DMS153 treated with DMSO at 0.1 percent for 48 hours (cell line): ENCODE results near the gene HPX.

Source experiments
- DNase-seq: peaks from one replicate; lab custom pipeline; 2025; ENCODE audit not compliant: unreplicated experiment; lab: John Stamatoyannopoulos, UW

Gene HPX, protein sequence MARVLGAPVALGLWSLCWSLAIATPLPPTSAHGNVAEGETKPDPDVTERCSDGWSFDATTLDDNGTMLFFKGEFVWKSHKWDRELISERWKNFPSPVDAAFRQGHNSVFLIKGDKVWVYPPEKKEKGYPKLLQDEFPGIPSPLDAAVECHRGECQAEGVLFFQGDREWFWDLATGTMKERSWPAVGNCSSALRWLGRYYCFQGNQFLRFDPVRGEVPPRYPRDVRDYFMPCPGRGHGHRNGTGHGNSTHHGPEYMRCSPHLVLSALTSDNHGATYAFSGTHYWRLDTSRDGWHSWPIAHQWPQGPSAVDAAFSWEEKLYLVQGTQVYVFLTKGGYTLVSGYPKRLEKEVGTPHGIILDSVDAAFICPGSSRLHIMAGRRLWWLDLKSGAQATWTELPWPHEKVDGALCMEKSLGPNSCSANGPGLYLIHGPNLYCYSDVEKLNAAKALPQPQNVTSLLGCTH

DNA sequence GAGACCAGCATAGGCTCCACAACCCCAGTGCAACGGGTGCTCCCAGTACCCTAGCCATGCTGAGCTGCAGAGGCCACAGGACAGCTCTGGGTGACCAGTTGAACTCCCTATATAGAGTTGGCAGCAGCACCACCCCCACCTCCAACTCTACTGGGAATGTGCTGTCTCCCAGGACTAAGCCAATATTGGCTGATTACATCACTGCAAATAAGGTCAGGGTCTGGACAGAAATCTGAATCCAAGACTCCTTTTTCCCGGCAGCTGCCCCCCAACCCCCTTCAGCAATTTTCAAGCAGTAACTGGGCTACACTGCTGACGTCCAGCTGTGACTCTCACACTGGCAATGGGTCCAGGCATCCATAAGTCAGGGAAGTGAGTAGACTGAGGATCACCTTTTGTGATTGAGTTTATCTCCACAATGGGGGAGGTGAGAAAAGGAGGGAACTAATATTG lies at the start of gene HPX:
HPX (minus strand) TSS at position 82 of the 453 bp plus-strand sequence; CDS start at position 58, 24 bp downstream.
- DNase-seq, result no peak

DNA sequence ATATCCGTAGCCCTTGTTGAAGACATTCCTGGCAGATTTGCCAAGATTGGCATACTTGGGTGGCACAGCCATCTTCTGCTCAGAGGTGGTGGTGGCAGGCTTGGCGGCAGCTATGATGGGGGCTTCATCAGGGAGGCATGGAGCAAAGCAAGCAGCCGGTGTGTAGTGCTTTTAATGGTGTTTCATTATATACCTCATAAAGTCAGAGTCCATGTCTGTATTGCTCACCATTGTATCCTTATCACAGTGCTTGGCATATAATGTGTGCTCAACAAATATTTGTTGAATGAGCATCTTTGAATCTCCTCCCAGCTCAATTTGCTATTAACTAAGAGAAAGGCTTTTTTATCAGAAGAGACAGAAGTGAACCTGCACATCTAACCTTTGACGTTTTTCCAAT lies 48.5 kb upstream of the HPX start:
- no peak for DNase-seq

- DNase-seq, result no peak
Measured at GRCh38 chr11:6488821-6489220, 48.0 kb upstream of the HPX start.

DNA sequence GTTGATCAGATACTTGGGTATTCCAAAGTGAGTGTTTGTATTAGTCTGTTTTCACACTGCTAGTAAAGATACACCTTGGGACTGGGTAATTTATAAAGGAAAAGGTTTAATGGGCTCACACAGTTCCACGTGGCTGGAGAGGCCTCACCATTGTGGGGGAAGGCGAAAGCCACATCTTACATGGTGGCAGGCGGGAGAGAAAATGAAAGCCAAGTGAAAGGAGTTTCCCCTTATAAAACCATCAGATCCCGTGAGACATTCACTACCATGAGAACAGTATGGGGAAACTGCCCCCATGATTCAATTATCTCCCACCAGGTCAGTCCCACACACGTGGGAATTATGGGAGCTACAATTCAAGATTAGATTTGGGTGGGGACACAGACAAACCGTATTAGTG lies 47.6 kb upstream of the HPX start:
- DNase-seq, result no peak

DNA sequence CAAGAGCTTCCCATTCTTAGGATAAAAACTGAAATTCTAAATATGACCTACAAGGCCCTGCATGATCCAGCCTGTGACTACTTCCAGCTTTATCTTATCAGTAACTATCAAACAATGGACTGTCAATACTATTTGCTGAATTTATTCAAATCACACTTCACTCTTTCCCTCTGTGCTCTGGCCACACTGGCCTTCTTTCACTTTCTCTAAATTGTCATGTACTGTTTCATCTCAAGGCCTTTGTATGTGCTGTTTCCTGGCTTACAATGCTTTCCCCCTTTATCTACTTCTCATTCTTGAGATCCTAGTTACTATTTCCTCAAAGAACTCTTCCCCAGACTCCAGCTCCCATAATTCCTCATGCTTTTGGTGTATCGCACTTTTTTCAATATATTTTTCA lies 46.2 kb upstream of the HPX start:
- no peak for DNase-seq

- DNase-seq, result no peak
Measured at GRCh38 chr11:6486256-6486655, 45.5 kb upstream of the HPX start.

GRCh38 chr11:6485661-6486060 lies 44.9 kb upstream of the HPX start:
- no peak for DNase-seq

DNA sequence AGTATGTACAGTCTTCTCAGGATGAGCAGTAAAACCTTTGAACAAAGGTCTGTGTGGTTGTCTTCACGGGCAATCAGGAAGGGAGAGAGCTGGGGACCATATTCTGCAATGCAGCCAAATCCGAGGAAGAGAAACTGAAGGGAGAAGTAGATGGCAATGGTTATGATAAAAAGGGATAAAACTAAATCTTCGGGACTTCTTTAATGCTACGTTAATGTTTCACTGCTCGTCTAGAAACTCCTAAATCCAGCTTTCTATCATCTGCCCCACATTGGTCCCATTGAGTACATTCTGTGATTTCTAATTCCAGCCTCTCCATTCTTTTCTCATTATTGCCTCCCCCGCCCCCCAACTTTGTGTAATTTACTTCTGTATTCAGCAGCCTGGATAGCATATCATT lies 42.2 kb upstream of the HPX start:
- DNase-seq, result no peak

DNA sequence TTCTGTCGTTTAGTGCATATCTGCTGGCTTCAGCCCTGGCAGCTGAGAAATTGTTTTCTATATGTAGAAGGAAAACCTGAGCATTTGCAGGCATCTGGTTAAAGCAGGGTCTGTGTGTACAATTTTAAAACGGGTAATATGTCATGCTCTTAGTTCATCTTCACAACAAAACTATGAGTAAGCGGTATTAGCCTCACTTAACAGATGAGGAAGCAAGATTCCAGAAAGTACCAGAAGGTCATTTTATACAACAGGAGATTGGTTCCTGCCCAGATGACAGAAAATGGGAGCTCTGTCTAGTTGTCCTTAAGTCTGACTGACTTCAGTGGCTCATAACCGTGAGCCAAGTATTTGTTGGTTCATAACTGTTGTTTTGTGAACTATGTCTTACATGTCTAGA lies 41.7 kb upstream of the HPX start:
- no peak for DNase-seq

- no peak for DNase-seq
Measured at GRCh38 chr11:6481924-6482275, 41.1 kb upstream of the HPX start.

- DNase-seq, result peak; percentile 87
Measured at GRCh38 chr11:6481012-6481923, 40.5 kb upstream of the HPX start, which contains the start of the genes ARFIP2 and TIMM10B. Gene ARFIP2, minus strand, starts transcription at chr11:6481331. Its CDS starts 910 bp downstream, at chr11:6480421. Gene TIMM10B, plus strand, starts transcription at chr11:6481501. Its CDS starts 16 bp downstream, at chr11:6481517.

DNA sequence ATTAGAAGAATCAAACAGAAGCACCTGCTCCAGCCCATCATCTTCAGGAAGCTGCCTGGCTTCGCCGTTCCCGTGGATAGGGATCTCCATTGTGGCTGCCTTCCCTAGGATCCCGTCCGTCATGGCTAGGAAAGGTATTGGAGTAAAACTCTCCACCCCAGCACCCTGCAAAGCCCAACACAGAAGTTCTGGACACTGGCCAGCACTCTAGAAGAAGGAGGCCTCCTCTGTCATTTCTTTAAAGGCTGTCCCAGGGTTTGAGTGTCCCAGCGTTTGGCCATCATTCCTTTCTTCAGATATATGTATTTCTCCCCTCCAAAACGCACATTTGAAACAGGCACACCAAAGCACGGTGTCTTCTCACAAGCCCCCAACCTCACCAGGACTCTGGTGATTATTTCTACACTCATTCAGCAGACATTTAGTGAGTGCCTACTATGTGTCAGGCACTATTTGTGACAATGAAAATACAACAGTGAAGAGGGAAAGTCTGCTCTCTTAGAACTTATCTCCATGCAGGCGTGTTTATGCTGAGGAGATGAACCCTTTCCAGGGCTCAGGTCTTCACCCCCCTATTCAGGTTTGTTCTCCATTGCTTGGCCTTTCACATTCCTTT lies 39.6 kb upstream of the HPX start:
- no peak for DNase-seq

GRCh38 chr11:6476571-6476970 lies 35.8 kb upstream of the HPX start:
- no peak for DNase-seq

GRCh38 chr11:6475936-6476335 lies 35.1 kb upstream of the HPX start:
- peak; percentile 26 for DNase-seq

- DNase-seq, result no peak
Measured at GRCh38 chr11:6474806-6475500, 34.2 kb upstream of the HPX start.

- DNase-seq, result no peak
Measured at GRCh38 chr11:6474413-6474792, 33.6 kb upstream of the HPX start.

GRCh38 chr11:6473451-6474412 lies 32.9 kb upstream of the HPX start, which contains the start of gene TRIM3:
Gene TRIM3, minus strand, starts transcription at chr11:6473941. Its CDS starts 8,246 bp downstream, at chr11:6465695.
- peak; percentile 47 for DNase-seq

DNA sequence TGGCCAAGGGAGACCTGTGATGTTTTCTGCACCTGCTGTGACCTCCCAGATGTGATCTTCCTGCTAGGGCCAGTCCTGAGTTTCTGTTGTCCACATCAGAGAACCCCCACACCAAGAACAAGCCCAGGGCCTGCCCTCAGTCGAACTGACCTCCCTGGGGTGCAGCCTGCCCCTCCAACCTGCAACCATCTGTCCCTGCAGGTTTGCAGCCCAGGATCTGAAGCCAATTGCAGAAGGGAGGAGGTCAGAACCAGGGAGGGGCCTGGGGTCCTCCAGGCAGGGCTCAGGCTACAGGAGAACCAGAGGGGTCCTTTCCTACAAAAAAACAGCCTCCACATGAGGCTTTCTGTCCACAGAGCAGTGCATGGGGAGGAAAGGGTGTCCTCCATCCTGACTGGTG lies 32.1 kb upstream of the HPX start:
- no peak for DNase-seq

DNA sequence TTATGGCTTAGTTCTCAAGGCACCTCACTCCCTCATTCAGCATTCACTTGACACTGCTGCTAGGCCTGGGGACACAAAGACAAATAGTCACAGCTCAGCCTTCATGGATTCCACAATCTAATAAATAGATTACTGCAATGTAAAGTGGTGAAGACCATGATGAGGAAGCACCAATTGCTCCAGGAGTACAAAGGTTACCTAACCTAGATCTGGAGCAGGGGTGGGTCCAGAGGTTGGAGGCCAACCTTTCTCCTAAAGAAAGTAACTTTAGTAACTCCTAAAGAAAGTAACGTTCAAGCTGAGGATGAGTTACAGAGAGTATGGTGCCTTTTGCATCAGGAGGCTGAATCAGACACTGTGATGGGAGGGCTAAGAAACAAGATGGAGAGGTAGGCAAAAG lies 28.8 kb upstream of the HPX start:
- DNase-seq, result no peak
